A549 (cell line): ENCODE measurements around the gene SORCS2. TPM values are rescaled to one million over a fixed set of nuclear protein-coding genes. Genes with fewer than 3 reads are reported as not detected.

Source experiments
- ATAC-seq, 2 experiments: fragments of 200-7000 bp in 1 of 2; fragments of >200 bp in 1 of 2; cut with Nextera tagmentation in 1 of 2; cut with Tn5 transposase in 1 of 2; 3 replicates each; pipeline versions ENCODE4 v1.8.0 to v1.9.1; 2018 to 2020; ENCODE audit warnings: mild to moderate bottlenecking in 1 of 2, moderate library complexity in 1 of 2
- CTCF ChIA-PET: fragments of 300-600 bp; sonication (Branson Sonifier 250); formaldehyde crosslinking; extraction: SDS; loops from one replicate; lab custom pipeline; 2021; ENCODE audit warnings: antibody characterized with exemption, inconsistent platforms; lab: Yijun Ruan, JAX
- POLR2A ChIA-PET: fragments of 350-600 bp; formaldehyde crosslinking; extraction: SDS; loops from one replicate; lab custom pipeline; 2021; ENCODE audit warnings: antibody characterized with exemption, inconsistent platforms; lab: Yijun Ruan, JAX
- DNase-seq, 2 experiments: peaks; one replicate each; pipeline versions ENCODE4 v3.0.0 to v3.0.0-alpha.2; 2011 to 2016; ENCODE audit warnings: low read depth in 1 of 2, low spot score in 1 of 2
- FAIRE-seq: peaks from 2 replicates; lab custom pipeline; 2011; peaks lifted over from hg19 to GRCh38; lab: Jason Lieb, UNC
- H3K27ac ChIP-seq, 2 experiments: fragments of >200 bp; sonication (Bioruptor Twin); formaldehyde crosslinking; 3 replicates each; pipeline ENCODE4 v1.5.1; 2016 to 2017
- H3K4me1 ChIP-seq: fragments of >200 bp; sonication (Bioruptor Twin); formaldehyde crosslinking; 3 replicates; pipeline ENCODE4 v1.6.1; 2016
- H3K4me2 ChIP-seq: fragments of >200 bp; sonication (Bioruptor Twin); formaldehyde crosslinking; 3 replicates; pipeline ENCODE4 v1.6.1; 2016
- H3K4me3 ChIP-seq: fragments of >200 bp; sonication (Bioruptor Twin); formaldehyde crosslinking; 3 replicates; pipeline ENCODE4 v1.5.1; 2016
- H3K9me3 ChIP-seq: fragments of >200 bp; sonication (Bioruptor Twin); formaldehyde crosslinking; 3 replicates; pipeline ENCODE4 v1.6.1; 2016
- CBX2 ChIP-seq: fragments of 200-600 bp; sonication (generic); IDR thresholded peaks from 2 replicates; pipeline ENCODE4 v1.6.1; 2016; ENCODE audit warnings: low read depth, mild to moderate bottlenecking, borderline replicate concordance
- EHF ChIP-seq: fragments of 250-450 bp; sonication (Bioruptor Pico); IDR thresholded peaks from 2 replicates; pipeline ENCODE4 v1.5.0; 2020; ENCODE audit warnings: mild to moderate bottlenecking
- EP300 ChIP-seq, 2 experiments: fragments of >200 bp; sonication (Bioruptor Twin); formaldehyde crosslinking; IDR thresholded peaks; 2 replicates in 1 of 2; 3 replicates in 1 of 2; pipeline ENCODE4 v1.6.1; 2016 to 2017
- HOXA7 ChIP-seq: fragments of 250-450 bp; sonication (Bioruptor Pico); IDR thresholded peaks from 2 replicates; pipeline ENCODE4 v1.5.0; 2020; ENCODE audit warnings: mild to moderate bottlenecking, moderate library complexity
- HOXB13 ChIP-seq: fragments of 250-450 bp; sonication (Bioruptor Pico); IDR thresholded peaks from 2 replicates; pipeline ENCODE4 v1.5.0; 2020; ENCODE audit warnings: low read depth, mild to moderate bottlenecking, moderate library complexity
- MAFK ChIP-seq: fragments of 450-650 bp; IDR thresholded peaks from 2 replicates; pipeline ENCODE4 v1.6.1; 2014; ENCODE audit not compliant: partially characterized antibody
- MAZ ChIP-seq: fragments of 150-350 bp; IDR thresholded peaks from 2 replicates; pipeline ENCODE4 v1.6.1; 2014; ENCODE audit warnings: antibody characterized with exemption, low read depth, low read length, borderline replicate concordance
- RARB ChIP-seq: fragments of 250-450 bp; sonication (Bioruptor Pico); IDR thresholded peaks from 2 replicates; pipeline ENCODE4 v1.8.0; 2021; ENCODE audit warnings: mild to moderate bottlenecking, moderate library complexity
- RNF2 ChIP-seq: fragments of 200-600 bp; sonication (generic); IDR thresholded peaks from 2 replicates; pipeline ENCODE4 v1.6.1; 2016; ENCODE audit warnings: low read depth, mild to moderate bottlenecking, antibody characterized with exemption, moderate library complexity, borderline replicate concordance
- SREBF2 ChIP-seq: fragments of 450-650 bp; IDR thresholded peaks from 2 replicates; pipeline ENCODE4 v1.6.1; 2014; ENCODE audit warnings: mild to moderate bottlenecking, moderate library complexity
- TP53 ChIP-seq: fragments of 250-450 bp; sonication (Bioruptor Pico); IDR thresholded peaks from 2 replicates; pipeline ENCODE4 v1.5.0; 2021; ENCODE audit warnings: mild to moderate bottlenecking, moderate library complexity
- ZNF302 ChIP-seq: fragments of 250-450 bp; sonication (Bioruptor Pico); IDR thresholded peaks from 2 replicates; pipeline ENCODE4 v1.9.0; 2021; ENCODE audit warnings: inconsistent platforms, mild to moderate bottlenecking, moderate library complexity
- WGBS: methylation state at CpG from one replicate; pipeline ENCODE4 v1.1.6; 2017; ENCODE audit errors: missing lambda C conversion rate; 5-methylcytosine and 5-hydroxymethylcytosine counted together
- polyA plus RNA-seq, 4 experiments: library from polyadenylated mRNA; depleted of rRNA in 3 of 4; stranded (reverse); fragments of >200 nt; fragmentation: RNase III in 1 of 4; extraction: RNeasy Plus Mini Kit Qiagen cat#74134 plus additional on column Dnase treatment in 1 of 4; gene quantifications; 2 replicates in 3 of 4; 3 replicates in 1 of 4; pipeline ENCODE4 v1.2.3, GENCODE V29; 2011 to 2017
- TF ChIP-seq, protein P1 (sequence below): IDR thresholded peaks from 2 replicates; pipeline ENCODE4 v1.6.1; 2012; ENCODE audit warnings: low read depth, borderline replicate concordance
- TF ChIP-seq, protein P2 (sequence below): fragments of 450-650 bp; IDR thresholded peaks from 2 replicates; pipeline ENCODE4 v1.6.1; 2014; ENCODE audit warnings: antibody characterized with exemption
- TF ChIP-seq, protein P3 (sequence below): fragments of 200-600 bp; sonication (generic); IDR thresholded peaks from 2 replicates; pipeline ENCODE4 v1.6.1; 2016; ENCODE audit warnings: antibody characterized with exemption, mild to moderate bottlenecking, moderate library complexity
- TF ChIP-seq, protein P4 (sequence below): fragments of 150-350 bp; IDR thresholded peaks from 2 replicates; pipeline ENCODE4 v1.6.1; 2014; ENCODE audit warnings: low read depth, mild to moderate bottlenecking, low read length
- TF ChIP-seq, protein P5 (sequence below): fragments of 250-450 bp; sonication (Bioruptor Pico); IDR thresholded peaks from 2 replicates; pipeline ENCODE4 v1.5.0; 2021; ENCODE audit warnings: mild to moderate bottlenecking, moderate library complexity, borderline replicate concordance

Gene SORCS2
- polyA plus RNA-seq, 2 of the 4 experiments (the other 2 are of a cell fraction) = 1.4 to 4.6 TPM

DNA sequence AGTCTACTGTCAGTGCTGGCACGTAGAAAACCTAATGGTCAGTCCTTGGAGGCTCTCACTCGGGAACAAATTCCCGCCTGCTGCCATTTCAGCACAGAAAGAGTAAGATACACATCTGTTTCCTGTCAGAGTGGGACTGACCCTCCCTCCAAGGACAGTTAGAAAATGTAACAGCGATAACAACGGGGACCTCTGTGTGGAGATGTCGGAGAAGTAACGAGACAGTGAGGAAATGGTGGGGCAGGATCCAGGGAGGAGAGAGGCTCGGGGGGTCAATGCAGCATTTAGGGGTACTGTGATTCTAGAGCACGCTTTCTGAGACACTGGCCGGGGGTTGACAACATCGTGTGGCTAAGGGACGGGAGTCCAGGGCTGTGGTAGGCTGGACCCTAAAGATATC lies 36.0 kb upstream of the SORCS2 start:
- DNase-seq (no peak), ATAC-seq (no peak)
- no peak overlapping the region for H3K4me3 ChIP-seq
- no peak for TF ChIP-seq EP300 (IDR thresholded peaks at IDR 0.05)
- TF ChIP-seq EHF (CRISPR knock-in tag) = no peak
- TF ChIP-seq ZNF302 (CRISPR knock-in tag) = no peak
- TF ChIP-seq, protein P1, sequence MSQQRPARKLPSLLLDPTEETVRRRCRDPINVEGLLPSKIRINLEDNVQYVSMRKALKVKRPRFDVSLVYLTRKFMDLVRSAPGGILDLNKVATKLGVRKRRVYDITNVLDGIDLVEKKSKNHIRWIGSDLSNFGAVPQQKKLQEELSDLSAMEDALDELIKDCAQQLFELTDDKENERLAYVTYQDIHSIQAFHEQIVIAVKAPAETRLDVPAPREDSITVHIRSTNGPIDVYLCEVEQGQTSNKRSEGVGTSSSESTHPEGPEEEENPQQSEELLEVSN = no peak
- no peak for TF ChIP-seq RNF2
- TF ChIP-seq, protein P2, sequence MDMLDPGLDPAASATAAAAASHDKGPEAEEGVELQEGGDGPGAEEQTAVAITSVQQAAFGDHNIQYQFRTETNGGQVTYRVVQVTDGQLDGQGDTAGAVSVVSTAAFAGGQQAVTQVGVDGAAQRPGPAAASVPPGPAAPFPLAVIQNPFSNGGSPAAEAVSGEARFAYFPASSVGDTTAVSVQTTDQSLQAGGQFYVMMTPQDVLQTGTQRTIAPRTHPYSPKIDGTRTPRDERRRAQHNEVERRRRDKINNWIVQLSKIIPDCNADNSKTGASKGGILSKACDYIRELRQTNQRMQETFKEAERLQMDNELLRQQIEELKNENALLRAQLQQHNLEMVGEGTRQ = no peak
- TF ChIP-seq HOXB13 (CRISPR knock-in tag) = no peak
- no peak for TF ChIP-seq CBX2
- TF ChIP-seq, protein P3, sequence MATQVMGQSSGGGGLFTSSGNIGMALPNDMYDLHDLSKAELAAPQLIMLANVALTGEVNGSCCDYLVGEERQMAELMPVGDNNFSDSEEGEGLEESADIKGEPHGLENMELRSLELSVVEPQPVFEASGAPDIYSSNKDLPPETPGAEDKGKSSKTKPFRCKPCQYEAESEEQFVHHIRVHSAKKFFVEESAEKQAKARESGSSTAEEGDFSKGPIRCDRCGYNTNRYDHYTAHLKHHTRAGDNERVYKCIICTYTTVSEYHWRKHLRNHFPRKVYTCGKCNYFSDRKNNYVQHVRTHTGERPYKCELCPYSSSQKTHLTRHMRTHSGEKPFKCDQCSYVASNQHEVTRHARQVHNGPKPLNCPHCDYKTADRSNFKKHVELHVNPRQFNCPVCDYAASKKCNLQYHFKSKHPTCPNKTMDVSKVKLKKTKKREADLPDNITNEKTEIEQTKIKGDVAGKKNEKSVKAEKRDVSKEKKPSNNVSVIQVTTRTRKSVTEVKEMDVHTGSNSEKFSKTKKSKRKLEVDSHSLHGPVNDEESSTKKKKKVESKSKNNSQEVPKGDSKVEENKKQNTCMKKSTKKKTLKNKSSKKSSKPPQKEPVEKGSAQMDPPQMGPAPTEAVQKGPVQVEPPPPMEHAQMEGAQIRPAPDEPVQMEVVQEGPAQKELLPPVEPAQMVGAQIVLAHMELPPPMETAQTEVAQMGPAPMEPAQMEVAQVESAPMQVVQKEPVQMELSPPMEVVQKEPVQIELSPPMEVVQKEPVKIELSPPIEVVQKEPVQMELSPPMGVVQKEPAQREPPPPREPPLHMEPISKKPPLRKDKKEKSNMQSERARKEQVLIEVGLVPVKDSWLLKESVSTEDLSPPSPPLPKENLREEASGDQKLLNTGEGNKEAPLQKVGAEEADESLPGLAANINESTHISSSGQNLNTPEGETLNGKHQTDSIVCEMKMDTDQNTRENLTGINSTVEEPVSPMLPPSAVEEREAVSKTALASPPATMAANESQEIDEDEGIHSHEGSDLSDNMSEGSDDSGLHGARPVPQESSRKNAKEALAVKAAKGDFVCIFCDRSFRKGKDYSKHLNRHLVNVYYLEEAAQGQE = no peak
- no peak for TF ChIP-seq MAZ
- no peak for TF ChIP-seq TP53 (CRISPR knock-in tag)
- TF ChIP-seq, protein P4, sequence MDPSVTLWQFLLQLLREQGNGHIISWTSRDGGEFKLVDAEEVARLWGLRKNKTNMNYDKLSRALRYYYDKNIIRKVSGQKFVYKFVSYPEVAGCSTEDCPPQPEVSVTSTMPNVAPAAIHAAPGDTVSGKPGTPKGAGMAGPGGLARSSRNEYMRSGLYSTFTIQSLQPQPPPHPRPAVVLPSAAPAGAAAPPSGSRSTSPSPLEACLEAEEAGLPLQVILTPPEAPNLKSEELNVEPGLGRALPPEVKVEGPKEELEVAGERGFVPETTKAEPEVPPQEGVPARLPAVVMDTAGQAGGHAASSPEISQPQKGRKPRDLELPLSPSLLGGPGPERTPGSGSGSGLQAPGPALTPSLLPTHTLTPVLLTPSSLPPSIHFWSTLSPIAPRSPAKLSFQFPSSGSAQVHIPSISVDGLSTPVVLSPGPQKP = no peak
- no peak for TF ChIP-seq SREBF2
- TF ChIP-seq, protein P5, sequence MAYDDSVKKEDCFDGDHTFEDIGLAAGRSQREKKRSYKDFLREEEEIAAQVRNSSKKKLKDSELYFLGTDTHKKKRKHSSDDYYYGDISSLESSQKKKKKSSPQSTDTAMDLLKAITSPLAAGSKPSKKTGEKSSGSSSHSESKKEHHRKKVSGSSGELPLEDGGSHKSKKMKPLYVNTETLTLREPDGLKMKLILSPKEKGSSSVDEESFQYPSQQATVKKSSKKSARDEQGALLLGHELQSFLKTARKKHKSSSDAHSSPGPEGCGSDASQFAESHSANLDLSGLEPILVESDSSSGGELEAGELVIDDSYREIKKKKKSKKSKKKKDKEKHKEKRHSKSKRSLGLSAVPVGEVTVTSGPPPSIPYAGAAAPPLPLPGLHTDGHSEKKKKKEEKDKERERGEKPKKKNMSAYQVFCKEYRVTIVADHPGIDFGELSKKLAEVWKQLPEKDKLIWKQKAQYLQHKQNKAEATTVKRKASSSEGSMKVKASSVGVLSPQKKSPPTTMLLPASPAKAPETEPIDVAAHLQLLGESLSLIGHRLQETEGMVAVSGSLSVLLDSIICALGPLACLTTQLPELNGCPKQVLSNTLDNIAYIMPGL = no peak
- no peak for TF ChIP-seq RARB (CRISPR knock-in tag)
- TF ChIP-seq MAFK = no peak
- no peak for TF ChIP-seq HOXA7 (CRISPR knock-in tag)
- TF ChIP-seq, all 56 proteins: peak for 0
- CTCF ChIA-PET = interaction anchor here (0.9 to 2.1 kb wide), 6 partner anchors 9 to 180 kb away, joined by 3 to 9 read pairs (median 4); no protein-coding TSS in a partner anchor
- 77% methylated on average over 12 of the region's 12 CpGs for WGBS
- Histone ChIP-seq H3K9me3 (no peaks in the 10 kb centered on the region), H3K27ac (no peak overlapping the region), H3K4me1 (peaks cover 7% of the 10 kb centered on the region; the same call in 1 of the 3 replicates), H3K4me2 (no peak overlapping the region)
- POLR2A ChIA-PET = no interaction called here
- FAIRE-seq = no peak
